SHP77 (cell line): Measurements from ENCODE around the gene PAX1.

Experiments used
- DNase-seq, 2 experiments: peaks; one replicate each; lab custom pipeline; 2025; lab: John Stamatoyannopoulos, UW

PAX1 gene

DNA sequence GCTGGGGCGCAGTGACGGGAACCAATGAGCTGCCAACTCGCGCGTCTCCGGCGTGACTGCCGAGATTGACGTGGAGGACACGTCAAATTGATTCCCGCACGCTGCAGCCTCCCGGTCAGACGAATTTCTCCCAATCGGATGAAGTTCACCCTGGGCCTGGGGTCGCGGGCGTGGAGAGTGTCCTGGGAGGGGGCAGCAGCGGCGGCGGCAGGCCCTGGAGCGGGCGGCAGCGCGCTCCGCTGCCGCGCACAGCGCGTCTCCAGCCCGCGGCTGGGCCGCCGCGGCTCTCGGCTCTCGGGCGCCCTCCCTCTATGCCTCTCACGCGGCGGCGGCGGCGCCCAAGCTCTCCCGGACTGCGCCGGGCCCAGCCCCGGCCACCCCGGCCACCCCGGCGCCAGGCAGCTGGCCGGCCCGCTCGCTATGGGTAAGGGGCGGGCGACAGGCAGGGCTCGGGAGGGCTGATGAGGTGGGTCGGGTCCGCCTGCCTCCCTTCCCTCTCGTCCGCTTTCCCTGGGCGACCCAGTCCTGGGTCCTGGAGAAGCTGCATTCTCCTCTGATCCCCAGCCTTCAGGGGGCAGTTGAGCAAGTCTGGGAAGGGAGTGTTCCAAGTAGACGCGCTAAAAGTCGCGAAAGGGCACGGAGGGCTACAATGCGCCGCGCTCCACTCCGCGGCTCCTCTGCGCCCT lies at the start of gene PAX1:
TSS of gene PAX1 (plus strand) at position 90 of the 686 bp plus-strand sequence. CDS start at position 139, 49 bp downstream.
- DNase-seq: no peak

GRCh38 chr20:21656308-21657067 lies 49.0 kb upstream of the PAX1 start:
- DNase-seq: no peak

GRCh38 chr20:21661488-21662055 lies 43.9 kb upstream of the PAX1 start:
- no peak for DNase-seq

GRCh38 chr20:21663465-21663864 lies 42.0 kb upstream of the PAX1 start:
- DNase-seq: no peak

GRCh38 chr20:21665687-21666446 lies 39.6 kb upstream of the PAX1 start:
- no peak for DNase-seq

DNA sequence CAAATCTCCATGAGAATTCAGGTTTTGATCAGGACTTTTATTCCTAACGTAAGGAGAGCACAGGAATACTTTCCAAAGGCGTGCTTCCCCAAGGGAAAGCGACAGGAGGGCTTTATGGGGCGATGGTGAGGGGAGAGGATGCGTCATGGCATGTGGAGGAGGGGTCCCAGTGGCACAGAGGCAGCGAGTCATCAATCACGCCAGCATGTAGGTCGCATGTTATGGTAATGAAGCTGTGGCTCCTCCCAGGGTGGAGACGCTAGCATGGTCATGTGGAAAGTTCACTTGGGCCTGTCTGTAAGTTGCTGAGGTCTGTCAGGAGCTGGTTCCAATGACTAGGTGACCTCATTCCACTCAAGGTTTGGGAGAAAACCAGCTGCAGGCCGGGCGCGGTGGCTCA lies 35.3 kb upstream of the PAX1 start:
- DNase-seq: no peak

- no peak for DNase-seq
Observed at GRCh38 chr20:21670981-21671380, 34.5 kb upstream of the PAX1 start.

- no peak for DNase-seq
Observed at GRCh38 chr20:21677261-21677660, 28.2 kb upstream of the PAX1 start.

DNA sequence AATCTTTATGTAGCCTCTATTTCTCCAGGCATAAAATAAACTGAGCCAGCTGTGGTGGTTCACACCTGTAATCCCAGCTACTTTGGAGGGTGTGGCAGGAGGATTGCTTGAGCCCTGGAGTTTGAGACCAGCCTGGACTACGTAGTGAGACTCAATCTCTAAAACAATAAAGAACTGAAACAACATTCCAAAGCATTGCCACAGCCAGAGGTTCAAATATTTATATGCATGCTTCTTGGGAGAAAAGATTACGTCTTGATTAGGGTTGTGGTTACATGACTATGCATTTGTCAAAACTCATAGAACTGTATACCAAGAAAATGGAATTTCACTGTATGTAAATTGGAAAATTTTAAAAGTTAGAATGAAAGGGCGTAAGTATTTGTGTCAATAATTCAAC lies 27.7 kb upstream of the PAX1 start:
- no peak for DNase-seq

GRCh38 chr20:21681234-21681921 lies 24.1 kb upstream of the PAX1 start:
- no peak for DNase-seq

DNA sequence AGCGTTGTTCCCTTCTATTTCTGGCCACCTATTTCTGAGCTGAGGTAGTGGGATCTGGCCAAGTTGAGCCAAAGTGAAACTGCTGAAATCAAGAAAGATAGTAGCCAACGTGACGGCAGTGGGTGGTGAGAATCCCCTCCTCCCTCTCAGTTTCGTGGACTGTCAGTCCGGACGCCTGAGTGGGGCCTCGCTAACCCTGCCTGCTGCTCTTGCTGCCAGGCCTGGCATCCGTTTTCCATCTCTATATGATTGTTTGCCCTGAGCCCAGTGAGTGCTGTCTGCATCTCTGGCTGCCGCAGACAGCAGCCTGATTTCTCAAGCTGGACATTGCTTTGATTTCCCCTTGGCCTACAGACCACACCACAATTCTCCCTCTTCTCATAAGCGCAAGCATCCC lies 23.5 kb upstream of the PAX1 start:
- DNase-seq: no peak

- DNase-seq: peak; percentile 81 to 82
Observed at GRCh38 chr20:21682521-21682954, 22.9 kb upstream of the PAX1 start.

GRCh38 chr20:21684671-21685070 lies 20.8 kb upstream of the PAX1 start:
- no peak for DNase-seq

DNA sequence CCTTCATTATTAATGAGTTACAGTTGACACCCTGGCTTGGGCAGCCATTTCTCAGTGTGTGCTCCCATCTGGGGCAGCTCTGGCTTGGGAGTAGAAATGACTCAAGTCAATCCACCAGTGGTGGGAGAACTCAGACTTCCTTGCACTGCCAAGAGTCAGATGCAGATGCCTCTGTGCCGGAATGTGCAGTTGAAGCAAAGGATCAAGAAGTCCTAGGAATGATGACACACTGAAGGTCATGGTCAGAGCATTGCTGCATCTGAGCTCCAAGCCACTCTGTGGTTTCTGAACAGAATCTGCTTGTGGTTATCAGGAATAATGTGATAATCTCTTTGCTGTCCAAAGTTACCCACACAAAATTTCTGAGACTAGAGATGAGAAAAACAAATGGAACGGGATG lies 19.5 kb upstream of the PAX1 start:
- no peak for DNase-seq

DNA sequence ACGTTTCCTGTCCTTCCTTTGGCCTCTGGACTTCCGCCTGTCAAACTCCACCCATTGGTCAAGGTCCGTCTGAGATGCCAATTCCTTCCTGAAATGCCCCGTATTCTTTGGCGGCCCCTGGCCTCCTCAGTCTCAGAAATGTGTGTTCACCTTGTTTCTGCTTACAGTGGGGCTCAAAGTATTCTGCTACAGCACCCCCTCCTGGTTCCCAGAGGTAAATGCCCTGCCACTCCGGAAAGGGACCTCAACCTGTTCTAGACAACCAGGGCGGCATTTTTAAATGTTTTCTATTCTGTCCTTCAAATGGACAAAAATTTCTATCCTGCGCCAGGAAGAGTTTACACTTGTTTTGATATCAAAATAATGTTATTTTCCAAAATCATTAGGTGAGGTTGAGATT lies 12.1 kb upstream of the PAX1 start:
- peak; percentile 34 to 45 for DNase-seq

DNA sequence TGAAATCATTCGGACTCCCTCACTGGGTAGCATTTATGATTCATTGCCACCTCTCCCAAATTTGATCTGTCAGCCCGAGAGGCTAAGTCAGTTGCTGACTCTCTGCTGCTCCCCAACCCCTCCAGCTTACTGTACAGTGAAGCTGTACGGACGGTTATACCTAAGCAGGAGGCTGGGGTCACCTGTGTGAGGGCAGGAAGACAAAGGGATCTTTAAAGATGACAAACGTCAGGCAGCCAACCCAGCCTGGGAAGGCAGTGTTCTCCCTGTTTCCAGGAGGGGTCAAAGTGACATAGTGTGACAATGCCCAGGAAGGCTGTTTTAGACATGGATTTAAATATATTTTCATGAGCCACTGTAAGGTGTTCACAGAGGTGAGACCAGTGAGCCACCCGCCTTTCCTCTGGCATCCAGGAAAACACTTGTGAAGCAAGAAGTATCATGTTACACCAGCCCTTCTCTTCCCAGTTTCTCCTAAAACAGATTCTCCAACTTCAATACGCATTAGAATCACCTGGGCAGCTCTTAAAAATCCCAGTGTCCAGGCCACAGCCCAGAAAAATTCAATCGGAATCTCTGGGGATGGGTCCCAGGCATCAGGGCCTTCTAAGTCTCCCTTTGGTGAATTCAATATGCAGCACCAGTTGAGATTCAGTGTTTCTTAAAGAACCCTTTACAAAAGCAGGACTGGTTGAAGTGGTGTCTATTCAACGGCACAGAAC lies 6.8 kb upstream of the PAX1 start:
- DNase-seq: no peak

GRCh38 chr20:21699216-21699508 lies 6.3 kb upstream of the PAX1 start:
- no peak for DNase-seq

GRCh38 chr20:21701171-21701876 lies 4.1 kb upstream of the PAX1 start:
- no peak for DNase-seq

DNA sequence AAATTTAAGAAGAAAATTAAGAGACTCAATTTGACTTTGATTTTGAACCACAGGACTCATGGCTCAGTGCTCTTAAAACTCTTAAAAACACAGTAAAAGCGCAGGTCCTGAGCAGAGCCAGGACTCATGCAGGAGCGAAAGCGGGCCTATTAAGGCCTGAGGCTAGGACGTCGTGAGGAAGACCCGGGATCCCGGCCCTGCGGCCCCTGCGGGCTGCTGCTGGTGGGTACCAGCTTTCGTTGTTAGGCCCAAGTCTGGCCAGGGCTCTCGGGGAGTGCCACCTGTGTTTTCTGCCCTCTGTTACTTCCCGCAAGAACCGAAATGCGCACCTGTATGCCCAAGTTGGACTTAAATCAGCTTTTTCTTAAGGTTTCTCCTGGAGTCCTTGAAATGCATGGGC lies 3.4 kb upstream of the PAX1 start:
- DNase-seq: no peak

DNA sequence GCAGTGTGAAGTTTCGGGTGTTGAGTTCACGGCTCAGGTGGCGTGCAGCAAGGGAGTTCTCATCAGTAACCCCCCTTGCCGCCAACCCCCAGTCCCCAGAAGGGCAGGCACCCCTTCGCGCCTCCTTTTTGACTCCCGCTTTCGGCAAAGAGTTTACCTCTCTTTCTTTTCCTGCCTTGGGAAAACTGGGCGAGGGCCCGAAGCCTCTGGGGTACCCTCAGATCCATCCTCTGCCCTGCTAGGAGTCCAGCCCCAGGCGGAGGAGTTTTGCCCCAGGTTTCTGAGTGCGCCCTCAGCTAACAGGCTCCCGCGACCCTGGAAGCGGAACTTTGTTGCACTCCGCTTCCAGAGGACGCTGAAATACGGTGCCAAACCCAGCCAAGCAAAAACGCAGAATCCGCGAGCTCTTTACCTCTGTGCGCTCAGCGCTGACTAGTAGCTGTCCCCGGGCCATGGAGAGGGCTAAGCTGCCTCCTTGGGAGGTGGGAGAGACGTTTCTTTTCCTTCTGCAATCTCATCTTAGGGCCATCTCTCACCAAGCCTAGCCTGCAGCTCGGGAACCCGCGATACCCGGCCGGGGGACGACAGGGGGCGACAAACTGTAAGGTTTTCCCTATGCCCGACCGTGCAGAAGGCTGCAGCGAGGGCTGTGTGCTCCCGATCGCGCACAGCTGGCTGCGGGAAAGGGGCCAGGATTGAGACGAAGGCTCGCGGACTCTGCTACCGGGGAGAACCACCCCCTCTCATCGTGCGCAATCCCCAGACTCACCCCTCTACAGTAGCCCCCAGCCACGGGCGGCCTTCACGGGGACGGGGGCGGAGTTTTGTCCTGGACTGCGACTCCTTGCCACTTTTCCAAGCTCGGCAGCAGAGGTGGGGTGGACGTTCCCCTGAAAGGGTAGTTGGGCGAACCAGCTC lies 2.7 kb upstream of the PAX1 start:
- DNase-seq: peak; percentile 72 to 81
